GM12872 (cell line): ENCODE data around the gene PPM1H.

Source experiments
- TF ChIP-seq, protein P1 (sequence below): IDR thresholded peaks from 3 replicates; pipeline ENCODE4 v1.5.1; 2011; ENCODE audit warnings: low read depth, mild to moderate bottlenecking, low read length, moderate library complexity; ENCODE audit not compliant: insufficient read depth

The PPM1H gene

GRCh38 chr12:62738616-62739015, 196.3 kb downstream of the PPM1H start:
- TF ChIP-seq, protein P1, sequence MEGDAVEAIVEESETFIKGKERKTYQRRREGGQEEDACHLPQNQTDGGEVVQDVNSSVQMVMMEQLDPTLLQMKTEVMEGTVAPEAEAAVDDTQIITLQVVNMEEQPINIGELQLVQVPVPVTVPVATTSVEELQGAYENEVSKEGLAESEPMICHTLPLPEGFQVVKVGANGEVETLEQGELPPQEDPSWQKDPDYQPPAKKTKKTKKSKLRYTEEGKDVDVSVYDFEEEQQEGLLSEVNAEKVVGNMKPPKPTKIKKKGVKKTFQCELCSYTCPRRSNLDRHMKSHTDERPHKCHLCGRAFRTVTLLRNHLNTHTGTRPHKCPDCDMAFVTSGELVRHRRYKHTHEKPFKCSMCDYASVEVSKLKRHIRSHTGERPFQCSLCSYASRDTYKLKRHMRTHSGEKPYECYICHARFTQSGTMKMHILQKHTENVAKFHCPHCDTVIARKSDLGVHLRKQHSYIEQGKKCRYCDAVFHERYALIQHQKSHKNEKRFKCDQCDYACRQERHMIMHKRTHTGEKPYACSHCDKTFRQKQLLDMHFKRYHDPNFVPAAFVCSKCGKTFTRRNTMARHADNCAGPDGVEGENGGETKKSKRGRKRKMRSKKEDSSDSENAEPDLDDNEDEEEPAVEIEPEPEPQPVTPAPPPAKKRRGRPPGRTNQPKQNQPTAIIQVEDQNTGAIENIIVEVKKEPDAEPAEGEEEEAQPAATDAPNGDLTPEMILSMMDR, result no peak

DNA sequence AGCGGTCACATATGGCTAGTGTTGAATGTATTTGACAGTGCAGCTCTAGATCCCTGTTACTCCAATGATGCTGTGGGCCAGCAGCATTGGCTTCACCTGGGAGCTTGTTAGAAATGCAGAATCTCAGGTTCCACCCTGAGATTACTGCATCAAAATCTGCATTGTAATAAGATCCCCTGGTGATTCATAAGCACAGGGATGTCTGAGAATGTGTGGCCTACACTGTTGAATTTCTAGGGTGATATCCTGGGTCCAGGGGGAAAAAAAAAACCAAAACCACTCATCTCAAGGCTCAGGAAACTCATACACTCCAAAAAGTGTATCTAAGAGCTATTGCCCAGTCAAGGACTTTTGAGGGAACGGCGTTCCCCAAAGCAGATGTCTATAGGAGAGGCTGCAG, 196.8 kb downstream of the PPM1H start:
- TF ChIP-seq, protein P1, result no peak

DNA sequence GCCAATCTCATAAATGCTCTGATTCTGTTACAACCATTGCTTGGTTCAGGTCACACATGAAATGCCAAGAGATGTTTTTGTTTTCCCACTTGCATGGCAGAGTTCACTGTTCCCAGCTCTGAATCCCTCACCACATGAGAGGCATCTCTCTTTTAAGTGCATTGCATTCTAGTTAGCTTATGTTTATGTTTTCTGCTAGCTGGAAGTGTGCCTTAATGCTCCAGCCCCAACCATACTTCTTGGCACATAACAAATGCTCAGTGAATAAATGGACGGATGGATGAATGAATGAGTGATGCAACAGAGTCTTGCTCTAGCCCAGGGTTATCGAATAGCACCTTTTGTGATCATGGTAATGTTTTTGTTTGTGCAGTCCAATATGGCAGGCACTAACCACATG, 197.3 kb downstream of the PPM1H start:
- TF ChIP-seq, protein P1, result no peak

DNA sequence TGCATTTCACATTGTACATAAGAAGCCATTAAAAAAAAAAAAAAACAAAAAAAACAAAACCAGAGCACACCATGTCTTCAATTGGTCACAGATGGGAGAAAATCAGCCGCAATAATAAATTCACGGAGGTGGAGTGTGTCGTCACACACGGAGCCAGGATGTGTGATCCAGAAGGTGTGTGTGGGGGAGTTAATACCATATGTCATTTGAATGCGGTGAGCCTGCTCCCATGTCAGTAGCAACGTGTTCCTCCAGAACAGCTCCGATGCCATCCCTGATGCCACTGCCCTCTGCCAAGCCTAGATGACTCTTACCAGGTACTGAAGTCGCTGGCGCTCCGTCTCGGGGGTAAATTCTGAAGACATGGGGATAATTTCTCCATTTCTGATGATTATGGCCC, 197.8 kb downstream of the PPM1H start:
- TF ChIP-seq, protein P1, result no peak

- TF ChIP-seq, protein P1, result no peak
Observed at GRCh38 chr12:62736596-62736995, 198.4 kb downstream of the PPM1H start.

- TF ChIP-seq, protein P1, result no peak
Observed at GRCh38 chr12:62732861-62733427, 202.0 kb downstream of the PPM1H start.

DNA sequence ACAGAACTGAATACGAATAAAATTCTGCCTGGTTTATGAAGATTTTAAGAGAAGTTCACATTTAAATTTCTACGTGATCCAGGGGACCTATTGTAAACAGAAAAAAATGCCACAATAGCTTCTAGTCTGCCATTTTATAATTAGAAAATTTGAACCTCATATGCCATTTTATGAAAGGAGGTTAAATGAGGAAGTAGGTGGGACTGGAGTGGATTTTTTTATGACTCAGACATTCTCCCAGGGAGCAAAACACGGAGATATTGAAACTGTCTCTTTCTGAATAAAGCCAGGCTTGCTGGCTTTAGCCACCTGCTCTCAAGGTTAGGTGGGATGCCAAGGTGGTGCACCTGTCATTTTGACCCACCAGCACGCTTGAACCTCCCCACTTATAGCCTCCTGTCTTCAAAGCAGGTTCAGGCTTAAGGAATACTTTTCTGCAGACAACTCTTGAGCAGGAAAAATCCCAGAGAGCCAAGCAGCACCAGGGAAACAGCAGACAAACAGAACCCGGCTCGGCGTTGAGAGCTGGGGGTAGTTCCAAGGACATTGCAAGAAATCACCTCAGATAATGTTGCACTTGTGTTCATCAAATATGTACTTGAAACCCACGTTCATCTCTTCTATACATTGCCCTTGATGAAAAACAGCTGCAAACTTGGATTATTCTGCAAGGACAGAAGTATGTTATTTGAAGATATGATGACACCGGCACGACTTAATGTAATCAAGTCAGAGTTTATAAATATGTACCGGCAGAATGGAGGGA, 203.7 kb downstream of the PPM1H start:
- TF ChIP-seq, protein P1, result no peak
